ENCODE data around the gene MRC2. TPM values are rescaled to one million over a fixed set of nuclear protein-coding genes. Genes with fewer than 3 reads are reported as not detected.

Gene MRC2
- total RNA-seq, 1 experiment from 2014 or later = 10.7 TPM

DNA sequence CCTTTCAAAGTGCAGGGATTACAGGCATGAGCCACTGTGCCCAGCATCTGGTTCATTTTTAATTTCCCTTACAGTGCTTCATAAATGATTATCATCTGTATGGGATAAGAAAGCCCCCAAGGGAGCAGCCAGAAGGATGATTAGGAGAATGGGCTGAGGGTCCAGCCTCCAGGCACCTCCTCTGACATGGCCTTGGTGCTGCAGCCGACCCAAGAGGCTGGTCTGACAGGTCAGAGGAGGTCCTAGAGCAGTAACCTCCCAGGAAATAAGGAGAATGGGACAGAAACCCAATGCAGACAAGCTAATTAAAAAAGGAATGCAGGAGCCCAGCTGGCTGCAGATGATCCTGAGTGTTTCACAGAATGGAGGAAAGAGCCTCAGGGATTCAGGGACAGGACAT lies 29.0 kb downstream of the MRC2 start:
- ChIA-PET POLR2A (no interaction called here), RAD21 (ENCODE audit: low non-redundant PET in 1 of 2, low total read pairs in 2 of 2, uncharacterized antibody in 2 of 2, unreplicated experiment in 2 of 2) (no interaction called here), CTCF (interaction anchor here (0.6 kb wide), 1 partner anchor 16 kb away, joined by 3 read pairs; no protein-coding TSS in a partner anchor)
- ATAC-seq = no peak
- H3K9me2 ChIP-seq (ENCODE audit: insufficient read depth) = no peaks in the 10 kb centered on the region
- no peak overlapping the region for H2AFZ ChIP-seq (ENCODE audit: low read depth, low read length, poor library complexity, severe bottlenecking)
- DNase-seq (ENCODE audit: low read depth, low spot score) = no peak
- H3K27me3 ChIP-seq (ENCODE audit: insufficient read depth, low read length) = no peaks in the 10 kb centered on the region
- BruUV-seq (replicated peaks) = no TSS peak
- H3K36me3 ChIP-seq (ENCODE audit: control insufficient read depth in 1 of 2, insufficient read depth in 2 of 2, low read length in 2 of 2) = no peaks in the 10 kb centered on the region
- H3K9me3 ChIP-seq (ENCODE audit: control insufficient read depth in 1 of 2, insufficient read depth in 1 of 2, low read depth in 1 of 2, low read length in 2 of 2) = peaks cover 10 to 12% of the 10 kb centered on the region in 2 experiments; a peak in 3 of 4 replicates
- H3K27ac ChIP-seq (ENCODE audit: low read depth, low read length) = no peak overlapping the region
- intact Hi-C loops (cut with micrococcal nuclease) = no loop called here
- H3K4me1 ChIP-seq (ENCODE audit: control insufficient read depth in 1 of 2, insufficient read depth in 2 of 2, low read length in 2 of 2) = peaks cover 0 to 7% of the 10 kb centered on the region in 2 experiments; a peak in 1 of 4 replicates
- TF ChIP-seq, protein P1, sequence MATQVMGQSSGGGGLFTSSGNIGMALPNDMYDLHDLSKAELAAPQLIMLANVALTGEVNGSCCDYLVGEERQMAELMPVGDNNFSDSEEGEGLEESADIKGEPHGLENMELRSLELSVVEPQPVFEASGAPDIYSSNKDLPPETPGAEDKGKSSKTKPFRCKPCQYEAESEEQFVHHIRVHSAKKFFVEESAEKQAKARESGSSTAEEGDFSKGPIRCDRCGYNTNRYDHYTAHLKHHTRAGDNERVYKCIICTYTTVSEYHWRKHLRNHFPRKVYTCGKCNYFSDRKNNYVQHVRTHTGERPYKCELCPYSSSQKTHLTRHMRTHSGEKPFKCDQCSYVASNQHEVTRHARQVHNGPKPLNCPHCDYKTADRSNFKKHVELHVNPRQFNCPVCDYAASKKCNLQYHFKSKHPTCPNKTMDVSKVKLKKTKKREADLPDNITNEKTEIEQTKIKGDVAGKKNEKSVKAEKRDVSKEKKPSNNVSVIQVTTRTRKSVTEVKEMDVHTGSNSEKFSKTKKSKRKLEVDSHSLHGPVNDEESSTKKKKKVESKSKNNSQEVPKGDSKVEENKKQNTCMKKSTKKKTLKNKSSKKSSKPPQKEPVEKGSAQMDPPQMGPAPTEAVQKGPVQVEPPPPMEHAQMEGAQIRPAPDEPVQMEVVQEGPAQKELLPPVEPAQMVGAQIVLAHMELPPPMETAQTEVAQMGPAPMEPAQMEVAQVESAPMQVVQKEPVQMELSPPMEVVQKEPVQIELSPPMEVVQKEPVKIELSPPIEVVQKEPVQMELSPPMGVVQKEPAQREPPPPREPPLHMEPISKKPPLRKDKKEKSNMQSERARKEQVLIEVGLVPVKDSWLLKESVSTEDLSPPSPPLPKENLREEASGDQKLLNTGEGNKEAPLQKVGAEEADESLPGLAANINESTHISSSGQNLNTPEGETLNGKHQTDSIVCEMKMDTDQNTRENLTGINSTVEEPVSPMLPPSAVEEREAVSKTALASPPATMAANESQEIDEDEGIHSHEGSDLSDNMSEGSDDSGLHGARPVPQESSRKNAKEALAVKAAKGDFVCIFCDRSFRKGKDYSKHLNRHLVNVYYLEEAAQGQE (IDR thresholded peaks at IDR 0.05; ENCODE audit: low read depth) = no peak
- TF ChIP-seq SIN3A (IDR thresholded peaks at IDR 0.05; ENCODE audit: low read depth) (no peak), EGR1 (IDR thresholded peaks at IDR 0.05; ENCODE audit: low read depth) (no peak)
- no peak overlapping the region for H3K4me3 ChIP-seq (replicated peaks in 1 of 2; ENCODE audit: low read depth in 1 of 2, low read length in 2 of 2)
- H3K4me2 ChIP-seq (ENCODE audit: low read length) = no peak overlapping the region
- no peak overlapping the region for H3K9ac ChIP-seq (ENCODE audit: low read length)
- no peaks in the 10 kb centered on the region for H3K79me2 ChIP-seq (ENCODE audit: insufficient read depth, low read length)
- no peaks in the 10 kb centered on the region for H4K20me1 ChIP-seq (ENCODE audit: insufficient read depth)

DNA sequence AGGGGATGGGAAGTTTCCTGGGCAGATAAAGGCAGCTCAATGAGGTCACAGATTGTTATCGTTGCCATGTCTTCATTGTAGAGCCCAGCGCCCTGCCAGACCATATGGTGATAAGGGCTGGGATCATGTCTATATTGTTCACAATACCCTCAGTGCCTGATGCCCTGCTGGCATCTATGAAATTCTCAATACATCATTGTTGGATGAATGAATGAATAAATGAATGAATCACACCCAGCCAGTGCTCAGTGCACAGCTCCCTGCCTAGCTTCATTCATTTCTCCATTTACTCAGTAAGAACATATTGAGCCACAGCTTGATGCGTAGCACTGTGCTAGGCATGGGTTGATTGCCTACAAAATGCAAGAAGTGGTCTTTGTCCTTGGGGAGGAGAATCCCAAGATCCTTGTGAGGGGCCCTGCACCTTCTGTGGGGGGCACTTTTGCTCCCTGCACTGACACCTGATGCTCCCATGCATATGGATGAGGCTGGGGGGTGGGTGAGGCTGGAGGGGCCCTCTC lies 29.7 kb downstream of the MRC2 start:
- ChIA-PET RAD21 (ENCODE audit: low non-redundant PET in 1 of 2, low total read pairs in 2 of 2, uncharacterized antibody in 2 of 2, unreplicated experiment in 2 of 2) (interaction anchor here in 1 of 2 experiments (0.6 kb wide), 1 partner anchor 115 kb away, joined by 5 read pairs; no protein-coding TSS in a partner anchor), CTCF (no interaction called here), POLR2A (no interaction called here)
- ATAC-seq = no peak
- no peaks in the 10 kb centered on the region for H3K36me3 ChIP-seq (ENCODE audit: control insufficient read depth in 1 of 2, insufficient read depth in 2 of 2, low read length in 2 of 2)
- no TSS peak for BruUV-seq (replicated peaks)
- H2AFZ ChIP-seq (ENCODE audit: low read depth, low read length, poor library complexity, severe bottlenecking) = no peak overlapping the region
- H3K4me2 ChIP-seq (ENCODE audit: low read length) = no peak overlapping the region
- no peaks in the 10 kb centered on the region for H3K27me3 ChIP-seq (ENCODE audit: insufficient read depth, low read length)
- no peak overlapping the region for H3K9ac ChIP-seq (ENCODE audit: low read length)
- no peak for DNase-seq (ENCODE audit: low read depth, low spot score)
- no peak overlapping the region for H3K27ac ChIP-seq (ENCODE audit: low read depth, low read length)
- H3K4me3 ChIP-seq (replicated peaks in 1 of 2; ENCODE audit: low read depth in 1 of 2, low read length in 2 of 2) = no peak overlapping the region
- intact Hi-C loops (cut with micrococcal nuclease) = no loop called here
- no peaks in the 10 kb centered on the region for H3K9me2 ChIP-seq (ENCODE audit: insufficient read depth)
- H3K4me1 ChIP-seq (ENCODE audit: control insufficient read depth in 1 of 2, insufficient read depth in 2 of 2, low read length in 2 of 2) = peaks cover 0 to 7% of the 10 kb centered on the region in 2 experiments; a peak in 1 of 4 replicates
- H3K79me2 ChIP-seq (ENCODE audit: insufficient read depth, low read length) = no peaks in the 10 kb centered on the region
- no peaks in the 10 kb centered on the region for H4K20me1 ChIP-seq (ENCODE audit: insufficient read depth)
- H3K9me3 ChIP-seq (ENCODE audit: control insufficient read depth in 1 of 2, insufficient read depth in 1 of 2, low read depth in 1 of 2, low read length in 2 of 2) = peaks cover 10 to 12% of the 10 kb centered on the region in 2 experiments; a peak in 3 of 4 replicates
- TF ChIP-seq FOSL1 (IDR thresholded peaks at IDR 0.05; ENCODE audit: low read depth) (no peak), RAD21 (IDR thresholded peaks at IDR 0.05; ENCODE audit: low read depth) (no peak), EZH2 (IDR thresholded peaks at IDR 0.05) (no peak), ZFX (IDR thresholded peaks at IDR 0.05) (no peak), JUND (IDR thresholded peaks at IDR 0.05) (no peak), ZNF274 (IDR thresholded peaks at IDR 0.05; ENCODE audit: low read depth, low read length) (no peak), YY1 (IDR thresholded peaks at IDR 0.05; ENCODE audit: extremely low read depth, insufficient replicate concordance, low read depth, low read length) (no peak), SP1 (IDR thresholded peaks at IDR 0.05; ENCODE audit: low read depth) (no peak), SRF (IDR thresholded peaks at IDR 0.05; ENCODE audit: low read depth) (no peak), EZH2phosphoT487 (IDR thresholded peaks at IDR 0.05; ENCODE audit: borderline replicate concordance) (no peak)
- TF ChIP-seq, protein P2, sequence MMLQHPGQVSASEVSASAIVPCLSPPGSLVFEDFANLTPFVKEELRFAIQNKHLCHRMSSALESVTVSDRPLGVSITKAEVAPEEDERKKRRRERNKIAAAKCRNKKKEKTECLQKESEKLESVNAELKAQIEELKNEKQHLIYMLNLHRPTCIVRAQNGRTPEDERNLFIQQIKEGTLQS (IDR thresholded peaks at IDR 0.05) = no peak
- TF ChIP-seq, protein P1 (IDR thresholded peaks at IDR 0.05; ENCODE audit: low read depth) = no peak
